ENCODE data around the gene DDX54.

The DDX54 gene

GRCh38 chr12:113116875-113117274, 68.4 kb downstream of the DDX54 start:
- DNase-seq, result no peak

GRCh38 chr12:113115455-113116126, 69.7 kb downstream of the DDX54 start:
- no peak for DNase-seq

- DNase-seq, result no peak
These were observed 70.7 kb downstream of the DDX54 start for GRCh38 chr12:113114447-113115178.

- no peak for DNase-seq
These were observed 71.9 kb downstream of the DDX54 start for GRCh38 chr12:113113397-113113796.

- no peak for DNase-seq
These were observed 73.0 kb downstream of the DDX54 start for GRCh38 chr12:113112043-113112899.

GRCh38 chr12:113111247-113111646, 74.0 kb downstream of the DDX54 start:
- no peak for DNase-seq

- no peak for DNase-seq
These were observed 75.2 kb downstream of the DDX54 start for GRCh38 chr12:113109872-113110599.

GRCh38 chr12:113109360-113109759, 75.9 kb downstream of the DDX54 start:
- DNase-seq, result no peak

- no peak for DNase-seq
These were observed 77.0 kb downstream of the DDX54 start for GRCh38 chr12:113108308-113108707.
